Endothelial cell of umbilical vein (primary cell): ENCODE measurements around the gene MC1R. TPM values are rescaled to one million over a fixed set of nuclear protein-coding genes. Genes with fewer than 3 reads are reported as not detected.
"Not testable (repeated sequence)": the region's sequence is repeated elsewhere in the genome, so short reads cannot be mapped to it uniquely, and the experiment has no call there.

Source experiments
- BruUV-seq: library from RNA; stranded (reverse); fragments of 400-500 nt; replicated peaks from 2 replicates; lab custom pipeline; 2021; lab: Mats Ljungman, UMichigan
- CTCF ChIA-PET: fragments of 300-600, 350-600 bp; sonication (Branson Sonifier 250); formaldehyde crosslinking; loops from one replicate; lab custom pipeline; 2021; ENCODE audit warnings: antibody characterized with exemption, inconsistent platforms; lab: Charles Lee
- POLR2A ChIA-PET: fragments of 300-600, 350-600 bp; sonication (Branson Sonifier 250); formaldehyde crosslinking; loops from one replicate; lab custom pipeline; 2021; ENCODE audit warnings: antibody characterized with exemption, inconsistent platforms; lab: Charles Lee
- DNase-seq: peaks from one replicate; pipeline ENCODE4 v3.0.0-alpha.2; 2011; ENCODE audit warnings: low read depth, low spot score
- FAIRE-seq: peaks from 2 replicates; lab custom pipeline; 2011; peaks lifted over from hg19 to GRCh38; lab: Jason Lieb, UNC
- H2AFZ ChIP-seq: 2 replicates; pipeline ENCODE4 v1.6.0; 2012; ENCODE audit warnings: low read depth, low read length, control low read depth, inconsistent platforms
- H3K27ac ChIP-seq: 2 replicates; pipeline ENCODE4 v1.5.1; 2011; ENCODE audit warnings: low read depth, mild to moderate bottlenecking, control low read depth, low read length, moderate library complexity; ENCODE audit not compliant: insufficient read depth
- H3K27me3 ChIP-seq, 2 experiments: 2 replicates each; pipeline versions ENCODE4 v1.6.0 to v1.6.1; 2011; ENCODE audit warnings: low read length in 2 of 2, mixed read lengths in 1 of 2; ENCODE audit not compliant: control insufficient read depth in 2 of 2, insufficient read depth in 2 of 2
- H3K36me3 ChIP-seq, 2 experiments: 2 replicates in 1 of 2; 3 replicates in 1 of 2; pipeline ENCODE4 v1.5.1; 2011; ENCODE audit warnings: low read length in 2 of 2, mild to moderate bottlenecking in 1 of 2, moderate library complexity in 1 of 2; ENCODE audit not compliant: control insufficient read depth in 2 of 2, insufficient read depth in 2 of 2; ENCODE audit errors: extremely low read depth in 1 of 2
- H3K4me1 ChIP-seq: 3 replicates; pipeline ENCODE4 v1.5.1; 2011; ENCODE audit warnings: mild to moderate bottlenecking, low read length; ENCODE audit not compliant: control insufficient read depth, insufficient read depth; ENCODE audit errors: extremely low read depth
- H3K4me2 ChIP-seq: 2 replicates; pipeline ENCODE4 v1.6.1; 2011; ENCODE audit warnings: low read length, control low read depth, mixed read lengths; ENCODE audit not compliant: insufficient read depth
- H3K4me3 ChIP-seq, 3 experiments: fragments of 200-600 bp in 1 of 3; sonication (generic), shearing (Covaris generic) in 1 of 3; replicated peaks in 1 of 3; 2 replicates each; pipeline ENCODE4 v1.5.1; 2011 to 2016; ENCODE audit warnings: control low read depth in 3 of 3, low read length in 3 of 3, mild to moderate bottlenecking in 2 of 3, inconsistent platforms in 1 of 3, low read depth in 1 of 3, moderate library complexity in 1 of 3; ENCODE audit not compliant: insufficient read depth in 1 of 3
- H3K79me2 ChIP-seq: 2 replicates; pipeline ENCODE4 v1.6.0; 2012; ENCODE audit warnings: low read length, inconsistent platforms; ENCODE audit not compliant: control insufficient read depth, insufficient read depth
- H3K9ac ChIP-seq: replicated peaks from 2 replicates; pipeline ENCODE3; 2011; ENCODE audit warnings: low read length, control low read depth; ENCODE audit not compliant: insufficient read depth; ENCODE audit errors: extremely low read depth
- H3K9me1 ChIP-seq: replicated peaks from 3 replicates; pipeline ENCODE4 v1.6.0; 2011; ENCODE audit warnings: mild to moderate bottlenecking, low read length; ENCODE audit not compliant: control insufficient read depth, insufficient read depth; ENCODE audit errors: extremely low read depth
- H3K9me3 ChIP-seq: replicated peaks from 2 replicates; pipeline ENCODE4 v1.5.1; 2012; ENCODE audit warnings: low read length, inconsistent platforms; ENCODE audit not compliant: control insufficient read depth, insufficient read depth
- H4K20me1 ChIP-seq: replicated peaks from 2 replicates; pipeline ENCODE3; 2011; ENCODE audit warnings: mild to moderate bottlenecking, low read length; ENCODE audit not compliant: control insufficient read depth, insufficient read depth; ENCODE audit errors: extremely low read depth
- CTCF ChIP-seq, 2 donors: IDR thresholded peaks; 1 replicate in 1 of 2; 2 replicates in 1 of 2; pipeline ENCODE4 v1.5.1; 2011; ENCODE audit warnings: low read length in 2 of 2, mild to moderate bottlenecking in 2 of 2, moderate library complexity in 2 of 2, control low read depth in 1 of 2, inconsistent platforms in 1 of 2, low read depth in 1 of 2; ENCODE audit not compliant: insufficient read depth in 1 of 2; ENCODE audit errors: extremely low read depth in 1 of 2
- EZH2 ChIP-seq: IDR thresholded peaks from 2 replicates; pipeline ENCODE4 v1.6.1; 2012; ENCODE audit warnings: borderline replicate concordance, low read depth, mild to moderate bottlenecking, moderate library complexity, low read length, inconsistent platforms; ENCODE audit not compliant: severe bottlenecking
- FOS ChIP-seq: IDR thresholded peaks from 2 replicates; pipeline ENCODE4 v1.6.1; 2011; ENCODE audit warnings: mild to moderate bottlenecking, low read length, moderate library complexity, borderline replicate concordance; ENCODE audit not compliant: insufficient read depth
- GATA2 ChIP-seq: IDR thresholded peaks from 2 replicates; pipeline ENCODE4 v1.7.0; 2011; ENCODE audit warnings: low read depth, mild to moderate bottlenecking, moderate library complexity, mixed read lengths, low read length; ENCODE audit not compliant: insufficient read length, insufficient read depth
- JUN ChIP-seq: IDR thresholded peaks from 2 replicates; pipeline ENCODE4 v1.6.1; 2011; ENCODE audit warnings: borderline replicate concordance, low read depth; ENCODE audit not compliant: insufficient read length, insufficient read depth
- MAX ChIP-seq: IDR thresholded peaks from 2 replicates; pipeline ENCODE4 v1.6.1; 2011; ENCODE audit not compliant: insufficient read depth, insufficient read length
- MYC ChIP-seq: IDR thresholded peaks from one replicate; pipeline ENCODE4 v1.6.1; 2011; ENCODE audit warnings: mild to moderate bottlenecking, low read depth, low read length
- POLR2A ChIP-seq: IDR thresholded peaks from 2 replicates; pipeline ENCODE4 v1.6.1; 2012; ENCODE audit warnings: low read depth, mild to moderate bottlenecking, control low read depth, low read length
- POLR2AphosphoS5 ChIP-seq: IDR thresholded peaks from 2 replicates; pipeline ENCODE4 v1.6.1; 2012; ENCODE audit warnings: low read depth, mild to moderate bottlenecking, control low read depth, low read length, moderate library complexity; ENCODE audit not compliant: insufficient read depth
- dilution Hi-C: fragments of 300-500 bp; cut with MboI; formaldehyde crosslinking; loops from one replicate; pipeline ENCODE4 v1.15.0; 2019; ENCODE audit warnings: low sequenced_read_pairs; ENCODE audit not compliant: extremely low pct_ligation_motif_present
- intact Hi-C: fragments of 100-400 bp; cut with micrococcal nuclease; formaldehyde crosslinking; loops from one replicate; pipeline ENCODE4 v1.10.0; 2022
- polyA plus RNA-seq, 4 experiments: library from polyadenylated mRNA; depleted of rRNA in 3 of 4; stranded (reverse) in 3 of 4; unstranded in 1 of 4; fragments of >200 nt; gene quantifications; 2 replicates each; pipeline versions ENCODE4 v1.2.1 to v1.2.3, GENCODE V29; 2011 to 2012; ENCODE audit warnings: missing spikeins in 1 of 4
- total RNA-seq: library from RNA; stranded (reverse); gene quantifications from 2 replicates; pipeline ENCODE4 v1.2.3, GENCODE V29; 2021

The MC1R gene
- total and polyA plus RNA-seq, 2 donors (not counting 3 experiments of a cell fraction or from before 2014, with no cell fraction given), result 4.0 to 4.9 TPM

GRCh38 chr16:89873972-89874689 is 44.5 kb upstream of the MC1R start:
- Histone ChIP-seq H3K9me3 (no peaks in the 10 kb centered on the region), H3K9ac (peak overlapping the region; percentile 41), H3K4me1 (peaks cover 8% of the 10 kb centered on the region), H3K27me3 (no peaks in the 10 kb centered on the region), H4K20me1 (peaks cover 13% of the 10 kb centered on the region), H3K4me3 (peak overlapping the region; percentile 76 to 85 (median 76)), H3K27ac (no peak overlapping the region), H3K4me2 (peak overlapping the region; percentile 84), H3K36me3 (peaks cover 5 to 9% of the 10 kb centered on the region in 2 experiments), H3K79me2 (peaks cover 40% of the 10 kb centered on the region), H3K9me1 (no peaks in the 10 kb centered on the region), H2AFZ (no peak overlapping the region)
- dilution Hi-C loops (no loop called here), intact Hi-C loops (loop anchor here (1.0 kb wide), 4 partner anchors 10 to 174 kb away; partner anchors contain the start of gene FANCA)
- BruUV-seq, result no TSS peak
- TF ChIP-seq POLR2A (no peak), POLR2AphosphoS5 (no peak), JUN (no peak), EZH2 (no peak), MAX (peak; percentile 96), CTCF (IDR thresholded peaks at IDR 0.05; ENCODE audit: extremely low read depth in 1 of 2, insufficient read depth in 1 of 2, low read depth in 1 of 2, low read length in 2 of 2) (no peak), GATA2 (no peak), MYC (peak; percentile 56), FOS (no peak)
- POLR2A ChIA-PET, result interaction anchor here (0.6 to 2.2 kb wide), 4 partner anchors 10 to 113 kb away, joined by 3 to 8 read pairs (median 6); partner anchors contain the start of gene TUBB3
- peak; percentile 96 for DNase-seq
- CTCF ChIA-PET, result interaction anchor here (1.3 to 2.2 kb wide), 6 partner anchors 11 to 174 kb away, joined by 3 to 20 read pairs (median 7); no protein-coding TSS in a partner anchor
- FAIRE-seq, result peak; percentile 95

- dilution Hi-C loops, result not testable (repeated sequence)
- H3K36me3 ChIP-seq, result peaks cover 20 to 27% of the 10 kb centered on the region in 2 experiments
Measured at GRCh38 chr16:89879123-89879522, 39.5 kb upstream of the MC1R start.

More at GRCh38 chr16:89879123-89879522, 39.5 kb upstream of the MC1R start:
- H3K9me1 ChIP-seq, CTCF ChIA-PET, DNase-seq, H3K27ac ChIP-seq, FAIRE-seq, H3K9ac ChIP-seq, BruUV-seq, H3K9me3 ChIP-seq, H3K27me3 ChIP-seq, H2AFZ ChIP-seq, H3K4me1 ChIP-seq, POLR2A ChIA-PET, H3K4me3 ChIP-seq, intact Hi-C loops, H3K4me2 ChIP-seq: not testable (repeated sequence)
- Histone ChIP-seq H4K20me1 (peaks cover 13% of the 10 kb centered on the region), H3K79me2 (peaks cover 75% of the 10 kb centered on the region)
